Ishikawa (cell line): ENCODE results near the gene SAP130.

Experiments used
- CEBPB ChIP-seq: IDR thresholded peaks from 2 replicates; pipeline ENCODE4 v1.6.1; 2012
- CREB1 ChIP-seq: IDR thresholded peaks from 2 replicates; pipeline ENCODE4 v1.6.1; 2012; ENCODE audit warnings: low read depth
- EGR1 ChIP-seq: IDR thresholded peaks from 2 replicates; pipeline ENCODE4 v1.6.1; 2012
- EP300 ChIP-seq: IDR thresholded peaks from 2 replicates; pipeline ENCODE4 v1.6.1; 2012; ENCODE audit warnings: borderline replicate concordance
- FOXM1 ChIP-seq: IDR thresholded peaks from 2 replicates; pipeline ENCODE4 v1.6.1; 2012; ENCODE audit warnings: low read depth, borderline replicate concordance
- MAX ChIP-seq: IDR thresholded peaks from 2 replicates; pipeline ENCODE4 v1.6.1; 2012
- NFIC ChIP-seq: IDR thresholded peaks from 2 replicates; pipeline ENCODE4 v1.6.1; 2012
- RAD21 ChIP-seq: IDR thresholded peaks from 2 replicates; pipeline ENCODE4 v1.6.1; 2012; ENCODE audit warnings: low read depth
- REST ChIP-seq: IDR thresholded peaks from 2 replicates; pipeline ENCODE4 v1.6.1; 2012; ENCODE audit warnings: low read depth, mild to moderate bottlenecking
- TAF1 ChIP-seq: IDR thresholded peaks from 2 replicates; pipeline ENCODE4 v1.6.1; 2012; ENCODE audit warnings: low read depth, mild to moderate bottlenecking
- TCF12 ChIP-seq: IDR thresholded peaks from 2 replicates; pipeline ENCODE4 v1.6.1; 2012; ENCODE audit warnings: low read depth
- TEAD4 ChIP-seq: IDR thresholded peaks from 2 replicates; pipeline ENCODE4 v1.6.1; 2012
- USF1 ChIP-seq: IDR thresholded peaks from 2 replicates; pipeline ENCODE4 v1.6.1; 2012
- YY1 ChIP-seq: IDR thresholded peaks from 2 replicates; pipeline ENCODE4 v1.6.1; 2012; ENCODE audit warnings: low read depth
- ZBTB7A ChIP-seq: IDR thresholded peaks from 2 replicates; pipeline ENCODE4 v1.6.1; 2012; ENCODE audit warnings: low read depth

The SAP130 gene

GRCh38 chr2:127950264-127950663, 77.6 kb downstream of the SAP130 start:
- TF ChIP-seq TEAD4 (no peak), TCF12 (no peak), EP300 (no peak), REST (no peak)

GRCh38 chr2:127945281-127945680, 82.6 kb downstream of the SAP130 start:
- no peak for TF ChIP-seq EP300
- TF ChIP-seq NFIC = no peak

GRCh38 chr2:127943186-127943585, 84.7 kb downstream of the SAP130 start:
- TF ChIP-seq CREB1 (no peak), FOXM1 (no peak), EP300 (no peak), ZBTB7A (no peak), USF1 (no peak), CEBPB (no peak), TCF12 (no peak), NFIC (no peak), TAF1 (no peak)

- TF ChIP-seq USF1 (no peak), CEBPB (no peak), MAX (no peak), EGR1 (no peak), TAF1 (no peak), NFIC (no peak), YY1 (no peak)
These were observed 85.9 kb downstream of the SAP130 start for GRCh38 chr2:127942002-127942401.

- no peak for TF ChIP-seq RAD21
- no peak for TF ChIP-seq CREB1
- no peak for TF ChIP-seq TEAD4
- TF ChIP-seq CEBPB = no peak
- TF ChIP-seq YY1 = no peak
- no peak for TF ChIP-seq REST
- no peak for TF ChIP-seq EGR1
- TF ChIP-seq ZBTB7A = no peak
- TF ChIP-seq FOXM1 = no peak
- TF ChIP-seq NFIC = no peak
- no peak for TF ChIP-seq EP300
- TF ChIP-seq MAX = no peak
- no peak for TF ChIP-seq TCF12
- TF ChIP-seq TAF1 = no peak
- no peak for TF ChIP-seq USF1
These were observed 86.4 kb downstream of the SAP130 start for GRCh38 chr2:127941461-127941860.

- no peak for TF ChIP-seq TEAD4
- no peak for TF ChIP-seq USF1
- TF ChIP-seq EGR1 = no peak
- TF ChIP-seq REST = no peak
- TF ChIP-seq TAF1 = no peak
- TF ChIP-seq MAX = no peak
- TF ChIP-seq RAD21 = no peak
- no peak for TF ChIP-seq EP300
- no peak for TF ChIP-seq FOXM1
- TF ChIP-seq ZBTB7A = no peak
These were observed 87.2 kb downstream of the SAP130 start for GRCh38 chr2:127940641-127941040.
